HG02981 (cell line): ENCODE data around the gene NLK.
"Not testable (repeated sequence)": the region's sequence is repeated elsewhere in the genome, so short reads cannot be mapped to it uniquely, and the experiment has no call there.

Experiments
- ATAC-seq: cut with Tn5 transposase; IDR thresholded peaks from one replicate; pipeline ENCODE4 v1.9.1; 2021; ENCODE audit warnings: mild to moderate bottlenecking, moderate library complexity; ENCODE audit not compliant: unreplicated experiment

The NLK gene

GRCh38 chr17:28227316-28228108, 185.0 kb downstream of the NLK start:
- no peak for ATAC-seq

GRCh38 chr17:28228109-28228840, 185.8 kb downstream of the NLK start:
- ATAC-seq: no peak

DNA sequence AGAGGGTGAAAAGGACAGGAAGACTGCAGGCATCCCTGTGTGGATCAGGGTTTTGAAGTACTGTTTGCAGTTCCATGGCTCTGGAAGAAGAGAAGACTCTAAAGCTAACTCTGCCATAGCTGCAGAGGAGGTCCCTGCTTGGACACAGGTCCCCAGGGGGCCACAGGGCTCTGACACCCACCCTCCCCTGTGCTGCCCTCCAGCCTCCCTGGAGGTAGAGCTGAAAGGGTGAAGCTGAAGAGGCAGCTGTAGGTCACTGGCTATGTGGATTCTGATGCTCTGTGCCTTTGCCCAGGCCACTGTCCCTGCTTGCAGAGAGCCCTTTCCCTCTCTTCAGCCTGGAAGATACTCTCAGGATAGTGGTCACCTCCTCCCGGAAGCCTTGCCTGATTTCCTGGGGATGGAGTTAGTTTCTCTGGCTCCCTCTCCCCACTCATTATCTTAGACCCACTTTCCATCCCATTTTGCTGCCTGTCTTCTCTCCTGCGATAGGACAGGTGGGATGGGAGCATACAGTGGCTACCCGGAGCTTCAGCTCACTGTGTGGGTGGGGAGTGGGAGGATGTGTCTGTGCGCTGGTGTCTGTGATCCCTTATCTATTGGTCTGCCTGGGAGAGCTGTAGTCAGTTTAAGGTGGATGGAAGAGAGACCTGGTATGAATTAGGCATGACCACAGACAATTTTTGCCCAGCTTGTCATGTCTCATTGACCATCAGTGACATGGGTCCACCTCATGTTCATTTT, 186.7 kb downstream of the NLK start:
- ATAC-seq: no peak

GRCh38 chr17:28230011-28230410, 187.5 kb downstream of the NLK start:
- ATAC-seq: no peak

DNA sequence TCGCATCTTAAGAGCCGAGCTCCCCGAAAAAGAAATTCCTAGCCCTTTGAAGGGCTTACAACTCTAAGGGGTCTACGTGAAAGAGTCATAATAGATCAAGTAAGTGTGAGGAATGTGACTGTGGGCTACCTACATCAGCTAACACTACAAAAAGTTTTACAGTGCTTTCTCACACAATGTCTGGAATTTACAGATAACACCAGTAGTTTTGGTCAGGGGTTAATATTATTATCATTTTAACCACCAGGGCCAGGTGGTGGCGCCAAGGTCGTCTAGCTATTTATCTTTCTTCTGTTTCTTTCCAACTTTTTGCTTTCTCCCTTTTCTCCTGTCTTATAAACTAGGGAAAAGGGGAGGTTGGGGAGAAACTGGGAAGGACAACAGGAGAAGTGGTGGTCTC, 188.1 kb downstream of the NLK start:
- not testable (repeated sequence) for ATAC-seq

GRCh38 chr17:28231624-28232023, 189.1 kb downstream of the NLK start:
- not testable (repeated sequence) for ATAC-seq

DNA sequence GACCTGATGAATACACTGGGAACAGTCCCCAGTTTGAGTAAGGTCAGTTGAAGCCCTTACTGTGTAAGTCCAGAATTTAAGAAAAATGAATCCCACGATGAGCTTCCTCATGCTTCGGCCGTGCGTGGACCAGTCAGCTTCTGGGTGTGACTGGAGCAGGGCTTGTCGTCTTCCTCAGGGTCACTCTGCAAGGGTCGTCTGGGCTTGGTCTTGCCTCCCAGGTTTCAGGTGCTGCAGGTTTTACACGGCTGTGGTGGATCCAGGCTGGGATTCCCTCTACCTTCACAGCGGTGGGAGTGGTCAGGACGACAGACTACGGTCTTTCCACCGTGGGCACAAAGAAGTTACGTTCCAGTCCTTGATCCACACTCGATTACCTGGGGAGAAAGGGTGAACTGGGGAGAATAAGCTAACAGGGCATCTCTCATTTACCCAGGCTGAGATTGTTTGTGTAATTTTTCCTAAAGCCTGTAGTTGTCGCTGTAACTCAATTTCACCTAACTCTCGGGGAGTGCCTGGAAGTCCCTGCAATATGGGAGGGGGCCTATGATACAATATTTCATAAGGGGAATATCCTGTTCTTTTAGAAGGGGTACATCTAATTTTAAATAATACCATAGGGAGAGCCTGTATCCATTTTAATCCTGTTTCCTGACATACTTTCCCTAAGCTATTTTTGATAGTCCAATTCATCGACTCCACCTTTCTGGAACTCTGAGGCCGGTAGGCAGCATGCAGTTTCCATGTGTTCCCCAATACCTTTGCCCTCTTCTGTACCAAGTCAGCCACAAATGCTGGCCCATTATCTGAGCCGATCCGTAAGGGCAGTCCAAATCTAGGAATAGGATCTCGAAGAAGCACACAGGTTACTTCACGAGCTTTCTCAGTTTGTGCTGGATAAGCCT, 190.7 kb downstream of the NLK start:
- ATAC-seq: not testable (repeated sequence)

- not testable (repeated sequence) for ATAC-seq
Observed at GRCh38 chr17:28233872-28234856, 191.7 kb downstream of the NLK start.

- not testable (repeated sequence) for ATAC-seq
Observed at GRCh38 chr17:28235066-28235700, 192.7 kb downstream of the NLK start.

- not testable (repeated sequence) for ATAC-seq
Observed at GRCh38 chr17:28236033-28236653, 193.7 kb downstream of the NLK start.

DNA sequence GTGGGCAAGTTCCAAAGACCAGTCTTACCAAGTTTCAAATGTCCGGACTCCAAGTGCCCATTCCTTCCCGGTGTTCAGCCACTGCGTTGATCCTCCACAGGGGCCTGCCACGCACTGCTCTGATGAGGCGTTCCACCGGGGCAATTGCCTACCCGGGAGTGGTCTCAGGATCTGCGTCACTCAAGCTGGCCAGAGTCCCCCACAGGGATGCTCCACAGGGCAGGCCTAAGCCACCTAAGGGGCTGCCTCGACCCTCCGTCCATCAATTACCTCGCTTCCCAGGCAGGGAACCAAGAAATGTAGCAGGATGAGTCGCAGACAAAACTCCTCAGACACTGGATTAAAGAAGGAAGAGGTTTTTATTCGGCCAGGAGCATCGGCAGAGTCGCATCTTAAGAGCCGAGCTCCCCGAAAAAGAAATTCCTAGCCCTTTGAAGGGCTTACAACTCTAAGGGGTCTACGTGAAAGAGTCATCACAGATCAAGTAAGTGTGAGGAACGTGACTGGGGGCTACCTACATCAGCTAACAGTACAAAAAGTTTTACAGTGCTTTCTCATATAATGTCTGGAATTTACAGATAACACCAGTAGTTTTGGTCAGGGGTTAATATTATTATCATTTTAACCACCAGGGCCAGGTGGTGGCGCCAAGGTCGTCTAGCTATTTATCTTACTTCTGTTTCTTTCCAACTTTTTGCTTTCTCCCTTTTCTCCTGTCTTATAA, 196.2 kb downstream of the NLK start:
- ATAC-seq: not testable (repeated sequence)

DNA sequence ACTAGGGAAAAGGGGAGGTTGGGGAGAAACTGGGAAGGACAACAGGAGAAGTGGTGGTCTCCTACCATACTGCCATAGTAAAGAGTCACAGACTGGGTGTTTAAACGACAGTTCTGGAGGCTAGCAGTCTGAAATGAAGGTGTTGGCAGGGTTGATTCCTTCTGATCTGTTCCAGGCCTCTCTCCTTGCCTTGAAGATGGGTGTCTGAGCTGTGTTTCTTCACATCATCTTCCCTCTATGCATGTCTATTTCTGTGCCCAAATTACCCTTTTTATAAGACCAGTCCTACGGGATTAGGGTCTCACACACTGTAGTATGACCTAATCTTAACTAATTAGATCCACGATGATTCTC, 196.8 kb downstream of the NLK start:
- ATAC-seq: no peak

- ATAC-seq: no peak
Observed at GRCh38 chr17:28240688-28241340, 198.3 kb downstream of the NLK start.

DNA sequence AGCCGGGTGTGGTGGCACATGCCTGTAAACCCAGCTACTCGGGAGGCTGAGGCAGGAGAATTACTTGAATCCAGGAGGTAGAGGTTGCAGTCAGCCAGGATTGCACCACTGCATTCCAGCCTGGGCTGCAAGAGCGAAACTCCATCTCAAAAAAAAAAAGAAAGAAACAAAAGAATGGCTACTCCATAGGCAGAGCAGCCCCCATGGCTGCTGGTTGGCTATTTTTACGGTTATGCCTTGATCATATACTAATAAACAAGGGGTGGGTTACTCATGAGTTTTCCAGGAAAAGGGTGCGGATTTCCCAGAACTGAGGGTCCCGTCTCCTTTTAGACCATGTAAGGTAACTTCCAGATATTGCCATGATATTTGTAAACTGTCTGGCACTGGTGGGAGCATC, 200.3 kb downstream of the NLK start:
- no peak for ATAC-seq

GRCh38 chr17:28243268-28243667, 200.8 kb downstream of the NLK start:
- not testable (repeated sequence) for ATAC-seq

DNA sequence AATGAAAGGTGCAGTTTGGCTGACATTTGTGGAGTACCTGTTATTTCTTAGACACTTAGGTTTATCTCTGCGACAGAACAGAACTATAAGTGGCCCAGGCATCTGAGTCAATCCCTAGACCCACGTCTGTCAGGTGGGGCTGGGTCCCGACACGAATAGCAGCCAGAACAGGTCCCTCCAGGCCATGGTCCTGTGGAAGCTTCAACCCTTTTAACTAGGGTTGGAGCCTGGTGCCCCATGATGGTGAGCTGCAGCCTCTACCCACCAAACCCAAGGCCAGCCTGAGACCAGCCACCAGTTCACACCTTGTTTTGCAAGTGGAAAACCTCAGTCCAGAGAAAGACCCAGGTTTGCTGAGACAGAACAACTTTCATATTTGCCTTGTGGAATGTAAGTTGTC, 202.0 kb downstream of the NLK start:
- ATAC-seq: no peak
